Measurements from ENCODE around the gene GGT5. TPM values are rescaled to one million over a fixed set of nuclear protein-coding genes. Genes with fewer than 3 reads are reported as not detected.
"Not testable (repeated sequence)": the region's sequence is repeated elsewhere in the genome, so short reads cannot be mapped to it uniquely, and the experiment has no call there.

GGT5 gene
- total RNA-seq, 4 donors from 2014 or later: 45.4 to 70.6 (median 51.0) TPM

- DNase-seq (ENCODE audit: low spot score) (no peak), ATAC-seq (ENCODE audit: low FRiP score) (no peak)
- TF ChIP-seq CTCF (IDR thresholded peaks at IDR 0.05): no peak
Observed at GRCh38 chr22:24205438-24206195, 39.3 kb downstream of the GGT5 start.

DNA sequence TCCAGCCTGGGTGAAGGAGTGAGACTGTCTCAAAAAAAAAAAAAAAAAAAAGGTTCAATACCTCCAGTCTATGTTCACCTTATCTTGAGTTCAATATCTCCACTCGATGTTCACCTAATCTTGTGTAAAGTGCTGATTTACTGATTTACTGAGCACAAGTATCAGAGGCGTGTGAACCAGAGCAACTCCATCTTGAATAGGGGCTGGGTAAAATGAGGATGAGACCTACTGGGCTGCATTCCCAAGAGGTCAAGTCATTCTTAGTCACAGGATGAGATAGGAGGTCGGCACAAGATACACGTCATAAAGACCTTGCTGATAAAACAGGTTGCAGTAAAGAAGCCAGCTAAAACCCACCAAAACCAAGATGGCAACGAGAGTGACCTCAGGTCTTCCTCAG, 41.0 kb downstream of the GGT5 start:
- ATAC-seq (ENCODE audit: low FRiP score); DNase-seq (ENCODE audit: low spot score): not testable (repeated sequence)

GRCh38 chr22:24201681-24202614, 42.9 kb downstream of the GGT5 start:
- DNase-seq (ENCODE audit: low spot score): no peak
- no peak for TF ChIP-seq CTCF (IDR thresholded peaks at IDR 0.05)

GRCh38 chr22:24200619-24201212, 44.2 kb downstream of the GGT5 start:
- no peak for TF ChIP-seq CTCF (IDR thresholded peaks at IDR 0.05)
- ATAC-seq (ENCODE audit: low FRiP score) (no peak), DNase-seq (ENCODE audit: low spot score) (no peak)

More at GRCh38 chr22:24201681-24202614, 42.9 kb downstream of the GGT5 start:
- ATAC-seq (ENCODE audit: low FRiP score): no peak

DNA sequence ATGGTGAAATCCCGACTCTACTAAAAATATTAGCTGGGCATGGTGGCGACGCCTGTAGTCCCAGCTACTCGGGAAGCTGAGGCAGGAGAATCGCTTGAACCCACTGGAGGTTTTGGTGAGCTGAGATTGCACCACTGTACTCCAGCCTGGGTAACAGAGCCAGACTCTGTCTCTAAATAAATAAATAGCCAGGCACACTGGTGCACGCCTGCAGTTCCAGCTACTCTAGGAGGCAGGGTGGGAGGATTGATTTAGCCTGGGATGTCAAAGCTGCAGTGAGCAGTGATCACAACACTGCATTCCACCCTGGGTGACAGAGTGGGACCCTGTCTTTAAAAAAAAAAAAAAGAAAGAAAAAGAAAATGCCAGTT, 46.2 kb downstream of the GGT5 start:
- no peak for ATAC-seq (ENCODE audit: low FRiP score)
- TF ChIP-seq CTCF (IDR thresholded peaks at IDR 0.05): no peak
- no peak for DNase-seq (ENCODE audit: low spot score)

GRCh38 chr22:24191893-24192292, 53.0 kb downstream of the GGT5 start:
- ATAC-seq (ENCODE audit: low FRiP score) (no peak), DNase-seq (ENCODE audit: low spot score) (no peak)
- no peak for TF ChIP-seq CTCF (IDR thresholded peaks at IDR 0.05)

DNA sequence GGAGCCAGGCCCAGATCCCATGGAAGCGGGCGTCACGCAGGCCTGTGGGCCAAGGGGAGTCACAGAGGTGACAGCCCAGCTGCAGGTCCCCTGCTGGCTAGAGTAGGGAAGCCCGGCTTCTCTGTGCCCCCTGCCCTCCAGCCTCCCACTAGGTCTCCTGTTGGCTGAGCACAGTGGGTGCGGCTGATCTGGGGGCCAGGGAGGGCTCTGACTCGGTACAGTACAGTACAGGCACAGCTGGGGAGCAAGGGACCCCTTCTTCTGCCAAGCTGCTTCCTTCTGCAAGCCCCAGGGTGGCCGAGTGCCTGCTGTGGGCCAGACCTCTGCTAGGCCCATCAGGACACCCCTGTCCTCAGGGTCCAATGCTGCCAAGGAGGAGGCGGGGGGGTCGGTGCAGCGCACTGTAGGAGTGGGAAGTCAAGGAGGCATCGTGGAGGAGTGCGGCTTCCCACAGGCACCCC, 53.5 kb downstream of the GGT5 start:
- TF ChIP-seq CTCF (IDR thresholded peaks at IDR 0.05): no peak
- ATAC-seq (ENCODE audit: low FRiP score) (no peak), DNase-seq (ENCODE audit: low spot score) (no peak)
